Kidney capillary endothelial cell (primary cell): ENCODE data around the gene TAGLN2.
A peak's percentile ranks its signal among the peaks of the same experiment; 100 is the strongest.
"Not testable (repeated sequence)": the region's sequence is repeated elsewhere in the genome, so short reads cannot be mapped to it uniquely, and the experiment has no call there.

Source experiments
- DNase-seq: peaks from one replicate; pipeline ENCODE4 v3.0.0-alpha.2; 2018; ENCODE audit warnings: low spot score

TAGLN2 gene

GRCh38 chr1:159921251-159921650 lies 4.1 kb downstream of the TAGLN2 start:
- no peak for DNase-seq

- DNase-seq, result no peak
Measured at GRCh38 chr1:159920651-159921050, 4.7 kb downstream of the TAGLN2 start.

DNA sequence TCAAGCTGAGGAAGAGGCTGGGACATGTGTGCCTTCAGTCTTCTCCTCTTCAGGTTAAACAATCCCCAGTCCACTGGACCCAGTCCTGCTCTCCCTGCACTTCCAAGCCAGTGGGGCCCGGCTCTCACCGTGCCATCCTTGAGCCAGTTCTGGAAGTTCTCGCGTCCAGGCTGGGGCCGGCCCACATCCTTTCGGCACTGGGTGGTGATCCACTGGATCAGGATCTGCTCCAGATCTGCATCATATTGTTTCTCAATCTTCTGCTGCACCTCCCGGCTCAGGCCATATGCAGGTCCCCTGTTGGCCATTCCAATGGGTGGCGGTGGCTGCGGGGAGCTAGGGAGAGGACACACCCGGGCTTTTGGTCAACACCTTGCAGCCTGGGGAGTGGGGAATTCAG lies 5.1 kb downstream of the TAGLN2 start:
- no peak for DNase-seq

GRCh38 chr1:159919236-159919865 lies 6.0 kb downstream of the TAGLN2 start:
- no peak for DNase-seq

DNA sequence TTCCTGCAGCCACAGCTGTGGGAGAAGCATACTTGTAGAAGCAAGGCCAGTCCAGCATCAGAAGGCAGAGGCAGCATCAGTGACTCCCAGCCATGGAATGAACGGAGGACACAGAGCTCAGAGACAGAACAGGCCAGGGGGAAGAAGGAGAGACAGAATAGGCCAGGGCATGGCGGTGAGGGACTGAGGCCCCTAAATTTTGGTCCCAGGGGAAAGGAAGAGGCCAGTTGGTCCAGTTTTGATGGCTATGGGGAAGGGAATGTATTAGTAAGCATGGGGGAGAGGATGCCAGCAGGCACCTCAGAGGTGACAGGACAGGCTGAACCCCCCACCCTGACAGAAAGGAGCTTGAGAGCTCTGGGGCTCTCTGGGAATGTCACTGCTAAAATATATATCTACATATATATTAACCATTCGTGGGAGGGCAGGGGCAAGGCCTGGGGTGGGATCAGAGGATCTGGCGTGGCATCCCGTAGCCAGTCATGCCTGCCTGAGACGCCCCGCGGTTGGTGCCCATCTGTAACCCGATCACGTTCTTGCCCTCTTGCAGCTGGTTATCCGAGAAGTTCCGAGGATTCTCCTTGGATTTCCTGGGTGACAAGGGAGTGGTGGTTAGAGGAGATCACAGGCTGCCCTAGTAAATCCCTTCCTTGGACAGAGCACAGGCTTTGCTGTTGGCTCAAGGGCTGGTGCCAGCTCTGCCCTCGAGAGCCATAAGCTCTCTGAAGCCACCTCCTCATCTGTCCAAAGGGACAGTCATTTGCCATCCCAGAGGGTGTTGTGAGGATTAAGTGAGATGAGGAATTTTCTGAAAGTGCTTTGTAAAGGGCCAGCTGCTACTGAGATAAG lies 6.7 kb downstream of the TAGLN2 start:
- DNase-seq, result no peak

DNA sequence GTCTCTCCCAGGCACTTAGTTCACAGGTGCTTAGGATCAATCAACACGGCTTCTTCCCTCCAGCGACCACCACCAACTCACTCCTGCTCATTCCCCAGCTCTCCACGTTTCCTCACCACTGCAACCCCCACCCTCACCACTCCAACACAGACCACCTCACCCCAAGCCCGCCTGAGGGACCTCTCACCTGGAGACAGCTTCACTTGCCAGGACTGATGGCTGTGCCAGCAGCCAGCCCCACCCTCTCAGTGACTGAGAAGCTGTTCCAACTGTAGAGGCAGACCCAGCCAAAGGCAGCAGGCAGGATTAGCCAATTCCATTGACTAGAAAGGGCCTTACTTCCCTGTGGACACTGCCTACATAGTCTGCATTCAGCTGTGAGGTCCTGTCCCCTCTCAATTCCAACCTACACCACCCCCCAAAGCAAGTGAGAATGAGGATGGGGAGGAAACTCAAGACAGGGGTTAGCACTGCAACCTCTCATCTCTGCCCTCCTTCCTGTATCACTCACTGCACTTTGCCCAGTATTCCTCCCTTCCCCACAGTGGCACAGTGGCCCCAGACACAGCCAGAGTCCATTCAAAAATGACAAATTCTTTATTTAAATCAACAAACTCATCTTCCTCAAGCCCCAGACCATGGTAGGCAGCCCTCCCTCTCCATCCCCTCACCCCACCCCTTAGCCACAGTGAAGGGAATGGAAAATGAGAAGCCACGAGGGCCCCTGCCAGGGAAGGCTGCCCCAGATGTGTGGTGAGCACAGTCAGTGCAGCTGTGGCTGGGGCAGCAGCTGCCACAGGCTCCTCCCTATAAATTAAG lies 7.6 kb downstream of the TAGLN2 start:
- DNase-seq, result no peak

DNA sequence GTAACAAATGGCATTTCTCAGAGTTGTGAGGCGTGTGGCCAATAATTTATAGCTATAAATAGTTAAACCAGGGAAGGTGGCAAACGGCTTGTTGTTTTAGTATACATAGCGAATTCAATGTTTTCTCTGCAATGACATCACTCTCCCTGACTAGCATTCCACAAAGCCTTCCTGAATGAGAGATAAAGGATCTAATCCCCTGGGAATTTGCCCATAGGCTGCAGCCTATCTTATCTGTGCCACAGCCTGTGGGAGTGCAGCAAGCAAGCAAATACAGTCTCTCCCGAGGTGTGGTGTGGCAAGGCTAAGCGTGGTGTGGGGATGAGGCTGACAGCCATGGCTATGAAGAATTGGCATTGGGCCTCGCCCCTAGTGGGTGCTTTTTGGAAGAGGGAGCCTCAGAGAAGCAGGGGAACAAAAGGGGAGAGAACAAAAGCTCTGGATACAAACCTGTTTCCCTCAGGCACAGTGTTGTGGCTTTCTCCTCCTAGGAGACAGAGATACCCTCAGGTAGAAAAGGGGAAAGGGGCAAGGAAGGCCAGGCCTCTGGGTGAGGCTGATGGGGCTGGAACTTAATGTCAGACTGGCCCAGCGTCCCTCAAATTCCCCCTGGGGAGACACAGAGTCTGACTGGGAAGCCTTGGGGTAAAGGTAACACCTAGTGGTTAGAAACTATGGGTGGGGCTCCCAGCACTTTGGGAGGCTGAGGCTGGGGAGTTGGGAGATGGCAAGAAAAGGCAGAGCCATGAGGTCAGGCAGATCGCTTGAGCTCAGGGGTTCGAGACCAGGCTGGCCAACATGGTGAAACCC lies 8.9 kb downstream of the TAGLN2 start:
- DNase-seq, result peak; percentile 41

DNA sequence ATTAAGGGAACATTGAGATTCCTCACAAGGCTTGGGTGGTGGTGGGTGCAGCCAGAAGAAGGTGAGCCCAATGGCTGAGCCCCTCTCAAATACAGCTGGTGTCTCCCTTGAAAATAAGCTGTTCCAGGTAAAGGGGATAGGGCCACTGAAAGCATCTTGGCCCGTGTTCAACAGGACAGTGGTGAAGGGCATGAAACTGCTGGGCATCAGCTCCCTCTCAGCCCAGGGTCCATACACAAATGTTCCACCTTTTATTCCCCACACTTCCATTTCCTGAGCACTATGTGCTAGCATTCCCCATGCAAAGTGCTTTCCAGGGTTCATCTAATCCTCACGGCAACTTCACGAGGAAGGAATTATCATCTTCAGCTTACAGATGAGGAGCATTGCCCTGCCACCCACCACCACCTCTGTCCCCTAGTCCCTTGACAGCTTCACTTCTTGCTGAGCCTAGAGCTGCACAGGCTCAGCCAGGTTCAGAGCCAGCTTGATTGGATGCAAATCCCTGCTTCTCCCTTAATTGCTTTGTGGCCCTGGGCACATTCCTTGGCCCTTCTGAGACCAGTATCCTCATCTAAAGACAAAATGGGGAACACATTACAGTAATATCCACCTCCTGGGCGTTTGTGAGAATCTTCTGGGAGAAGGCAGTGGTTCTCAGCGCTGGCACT lies 9.6 kb downstream of the TAGLN2 start:
- DNase-seq, result no peak

- DNase-seq, result no peak
Measured at GRCh38 chr1:159914252-159915018, 10.9 kb downstream of the TAGLN2 start.

DNA sequence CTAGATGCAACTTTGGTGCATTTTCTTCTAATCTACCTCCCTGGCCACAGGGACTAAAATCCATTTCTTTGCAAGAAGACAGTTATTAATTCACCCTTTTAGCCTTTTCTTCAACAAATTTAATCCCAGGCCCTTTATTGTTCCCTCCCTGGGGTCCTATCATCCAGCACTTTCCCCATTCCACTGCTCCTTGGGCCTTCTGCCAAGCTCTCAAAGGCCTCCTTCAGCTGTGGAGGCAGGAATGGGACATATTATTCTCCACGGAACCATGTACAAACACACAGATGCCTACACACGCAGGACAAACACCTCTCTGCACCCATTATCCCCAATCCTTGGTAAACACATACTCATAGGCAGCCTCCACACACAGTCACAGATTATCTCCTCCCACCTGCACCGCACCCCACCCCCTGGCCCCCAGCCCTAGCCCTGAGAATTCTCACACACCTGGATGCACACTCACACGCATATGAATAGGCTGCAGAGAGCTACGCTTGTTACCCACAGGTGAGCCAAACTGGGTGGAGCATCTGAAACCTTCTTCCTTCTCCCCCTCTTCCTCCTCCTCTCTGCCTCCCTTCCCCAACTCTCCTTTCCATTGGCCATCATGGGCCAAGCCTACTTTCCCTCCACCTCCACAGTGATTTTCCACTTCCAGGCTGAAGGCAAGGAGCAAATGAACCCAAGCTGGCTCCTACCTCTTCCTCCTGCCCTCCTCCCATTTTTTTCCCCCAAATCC lies 11.7 kb downstream of the TAGLN2 start:
- no peak for DNase-seq

DNA sequence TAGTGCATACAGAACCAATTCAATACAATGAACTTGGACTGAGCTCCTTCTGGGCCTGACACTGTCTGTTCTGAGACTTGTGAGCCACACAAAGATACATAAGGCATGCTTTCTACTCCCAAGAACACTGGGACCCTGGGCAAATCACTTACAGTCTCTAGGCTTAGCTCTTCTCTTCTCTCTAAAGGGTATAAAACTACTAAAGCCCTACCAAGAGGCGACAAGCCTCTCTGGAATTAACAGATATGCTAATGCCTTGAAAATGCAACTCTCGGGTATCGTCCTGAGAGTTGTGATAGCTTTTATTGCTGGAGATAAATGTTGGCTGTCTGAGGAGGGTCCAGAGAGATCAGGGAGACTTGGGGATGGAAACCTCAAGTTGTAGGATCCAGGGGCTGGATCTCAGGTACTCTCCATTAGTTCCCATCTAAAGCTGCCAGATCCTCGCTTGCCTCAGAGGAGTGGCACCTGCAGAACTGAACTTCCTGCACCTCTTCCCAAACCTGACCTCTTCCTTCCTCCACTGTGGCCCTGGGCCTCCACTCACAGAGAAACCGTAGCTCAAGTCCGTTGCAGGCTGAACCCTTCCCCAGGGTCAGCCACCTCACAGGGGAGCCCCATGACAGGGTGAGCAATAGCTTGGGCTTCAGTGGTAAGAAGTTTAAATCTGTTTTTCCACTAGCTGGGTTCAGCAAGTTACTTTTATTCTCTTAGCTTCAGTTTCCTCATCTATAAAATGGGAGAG lies 13.8 kb downstream of the TAGLN2 start:
- no peak for DNase-seq

- no peak for DNase-seq
Measured at GRCh38 chr1:159908031-159908940, 17.0 kb downstream of the TAGLN2 start.

DNA sequence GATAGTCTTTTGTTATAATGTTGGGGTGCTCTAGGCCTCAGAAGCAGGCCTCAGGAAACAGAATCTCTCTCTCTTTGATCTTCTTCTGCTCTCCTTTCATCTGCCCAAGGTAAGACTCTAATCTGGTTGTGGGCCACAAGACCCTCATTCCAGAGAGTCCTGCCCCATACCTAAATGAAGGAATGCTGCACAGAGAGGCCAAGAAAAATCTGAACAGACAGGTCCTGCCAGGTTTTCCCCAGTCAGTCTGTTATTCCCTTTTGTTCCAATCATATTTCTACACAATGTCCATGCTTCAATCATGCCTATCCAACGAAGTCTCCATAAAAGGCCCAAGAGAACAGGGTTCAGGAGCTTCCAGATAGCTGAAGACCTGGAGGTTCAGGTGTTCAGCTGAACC lies 18.3 kb downstream of the TAGLN2 start:
- DNase-seq, result no peak

GRCh38 chr1:159904036-159904435 lies 21.3 kb downstream of the TAGLN2 start:
- not testable (repeated sequence) for DNase-seq

GRCh38 chr1:159902541-159902940 lies 22.8 kb downstream of the TAGLN2 start:
- no peak for DNase-seq

GRCh38 chr1:159900755-159901360 lies 24.4 kb downstream of the TAGLN2 start:
- no peak for DNase-seq

DNA sequence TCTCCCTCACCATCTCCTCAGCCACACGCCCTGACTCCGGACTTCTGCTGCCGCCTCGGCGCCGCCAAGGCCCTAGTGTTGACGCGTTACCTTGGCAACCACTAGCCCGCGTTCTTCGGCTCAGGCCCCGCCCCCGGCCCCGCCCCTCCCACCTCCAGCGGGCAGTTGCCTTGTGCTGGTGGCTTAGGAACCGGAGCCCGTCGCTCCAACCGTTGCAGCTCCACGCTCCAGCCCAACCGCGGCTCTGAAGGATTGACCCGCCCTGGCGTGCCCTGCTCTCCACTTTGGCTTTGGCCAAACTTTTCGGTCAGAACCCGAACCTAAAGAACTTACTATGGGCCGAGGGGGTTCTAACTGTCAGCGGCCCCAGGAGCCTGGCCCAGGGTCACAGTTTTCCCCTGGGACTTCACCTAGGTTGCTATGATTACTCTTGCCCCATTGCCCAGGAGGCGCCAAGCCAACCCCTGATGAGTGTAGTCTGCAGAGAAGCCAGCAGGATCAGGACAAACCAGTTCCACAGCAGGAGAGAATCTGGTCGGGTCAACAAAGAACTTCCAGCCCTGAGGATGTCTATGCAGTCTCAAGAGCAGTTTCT lies 25.1 kb downstream of the TAGLN2 start, which contains the start of gene CFAP45:
TSS of gene CFAP45 (minus strand) at position 80 of the 595 bp plus-strand sequence. CDS start at position 13, 67 bp downstream.
- DNase-seq, result peak; percentile 64
